SK-N-SH treated with all-trans-retinoic acid at 6 μM for 48 hours (cell line): ENCODE results near the gene GUK1.

Source experiments
- ZNF70 ChIP-seq: fragments of 450-650 bp; formaldehyde crosslinking; IDR thresholded peaks from 2 replicates; pipeline ENCODE4 v1.5.0; 2020; ENCODE audit warnings: mild to moderate bottlenecking, moderate library complexity
- ZNF8 ChIP-seq: fragments of 450-650 bp; formaldehyde crosslinking; IDR thresholded peaks from 2 replicates; pipeline ENCODE4 v1.5.0; 2020; ENCODE audit warnings: mild to moderate bottlenecking, moderate library complexity

DNA sequence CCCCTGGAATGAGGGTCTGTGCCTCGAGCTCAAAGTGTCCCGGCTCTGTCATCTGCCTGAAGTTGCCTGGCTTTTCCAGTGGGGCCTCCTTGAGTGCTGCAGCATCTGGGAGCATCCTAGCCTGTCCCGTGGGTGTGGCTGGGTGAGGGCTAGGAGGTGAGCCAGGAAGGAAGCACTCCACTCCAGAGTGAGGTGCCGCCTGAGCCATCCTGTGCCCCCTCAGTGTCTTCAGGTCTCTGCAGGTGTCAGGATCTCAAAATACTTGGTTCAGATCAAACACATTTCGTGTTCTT is 37.0 kb downstream of the GUK1 start:
- no peak for TF ChIP-seq ZNF70 (CRISPR knock-in tag)
- TF ChIP-seq ZNF8 (CRISPR knock-in tag), result no peak
